NCI-H1105 treated with DMSO at 0.1 percent for 48 hours (cell line): ENCODE results near the gene GALNT17.

ENCODE experiments used
- DNase-seq: peaks from one replicate; lab custom pipeline; 2025; lab: John Stamatoyannopoulos, UW

GALNT17 gene

GRCh38 chr7:71132127-71132376 lies at the start of gene GALNT17:
Gene GALNT17, plus strand, starts transcription at chr7:71132144.
- DNase-seq, result peak; percentile 20

GRCh38 chr7:71095266-71095860 lies 36.6 kb upstream of the GALNT17 start:
- no peak for DNase-seq

DNA sequence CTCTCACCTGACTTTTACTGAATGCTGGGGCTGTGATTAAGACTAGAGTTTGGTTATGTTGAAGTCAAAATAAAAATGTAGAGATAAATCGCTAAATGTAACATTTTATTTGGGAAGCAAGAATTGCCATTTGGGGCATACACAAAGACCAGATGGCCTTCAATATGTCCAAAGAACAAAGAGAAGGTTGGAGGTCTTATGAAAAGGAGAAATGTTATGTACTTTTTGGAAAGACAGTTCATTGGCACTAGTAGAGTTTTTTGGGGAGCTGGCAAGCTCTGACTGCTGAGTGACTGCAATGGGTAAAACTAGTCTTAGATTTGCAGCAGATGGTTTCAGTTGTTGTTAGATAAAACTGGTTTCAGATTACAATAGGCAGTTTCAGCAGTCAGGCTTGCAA lies 35.6 kb upstream of the GALNT17 start:
- no peak for DNase-seq

DNA sequence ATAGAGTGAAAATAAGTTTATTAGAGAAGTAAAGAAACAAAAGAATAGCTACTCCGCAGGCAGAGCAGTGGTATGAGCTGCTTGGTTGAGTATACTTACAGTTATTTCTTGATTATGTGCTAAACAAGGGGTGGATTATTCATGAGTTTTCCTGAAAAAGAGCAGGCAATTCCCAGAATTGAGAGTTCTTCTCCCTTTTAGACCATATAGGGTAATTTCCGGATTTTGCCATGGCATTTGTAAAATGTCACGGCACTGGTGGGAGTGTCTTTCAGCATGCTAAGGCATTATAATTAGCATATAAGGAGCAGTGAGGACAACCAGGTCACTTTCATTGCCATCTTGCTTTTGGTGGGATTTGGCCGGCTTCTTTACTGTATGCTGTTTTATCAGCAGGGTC lies 25.7 kb upstream of the GALNT17 start:
- no peak for DNase-seq

GRCh38 chr7:71112436-71112835 lies 19.5 kb upstream of the GALNT17 start:
- no peak for DNase-seq

- no peak for DNase-seq
Measured at GRCh38 chr7:71120096-71120495, 11.8 kb upstream of the GALNT17 start.

DNA sequence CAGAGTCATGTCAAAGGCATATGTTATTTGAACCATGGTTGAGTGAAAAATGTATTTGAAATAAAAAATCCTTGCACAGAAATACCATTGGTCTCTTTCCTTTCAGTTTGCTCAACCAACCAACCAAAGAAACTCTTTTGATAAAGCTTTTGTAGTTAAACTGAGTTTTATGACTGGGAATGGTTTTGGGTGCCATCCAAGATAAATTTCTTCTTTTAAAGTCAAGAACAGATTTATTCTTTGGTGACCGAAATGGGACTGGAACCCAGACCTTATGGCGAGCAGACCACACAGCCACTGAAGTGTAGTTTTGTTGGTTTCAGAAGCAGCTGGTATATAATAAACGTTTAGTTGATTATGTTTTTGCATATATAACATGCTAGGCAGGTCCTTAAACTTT lies 2.8 kb upstream of the GALNT17 start:
- DNase-seq, result no peak

DNA sequence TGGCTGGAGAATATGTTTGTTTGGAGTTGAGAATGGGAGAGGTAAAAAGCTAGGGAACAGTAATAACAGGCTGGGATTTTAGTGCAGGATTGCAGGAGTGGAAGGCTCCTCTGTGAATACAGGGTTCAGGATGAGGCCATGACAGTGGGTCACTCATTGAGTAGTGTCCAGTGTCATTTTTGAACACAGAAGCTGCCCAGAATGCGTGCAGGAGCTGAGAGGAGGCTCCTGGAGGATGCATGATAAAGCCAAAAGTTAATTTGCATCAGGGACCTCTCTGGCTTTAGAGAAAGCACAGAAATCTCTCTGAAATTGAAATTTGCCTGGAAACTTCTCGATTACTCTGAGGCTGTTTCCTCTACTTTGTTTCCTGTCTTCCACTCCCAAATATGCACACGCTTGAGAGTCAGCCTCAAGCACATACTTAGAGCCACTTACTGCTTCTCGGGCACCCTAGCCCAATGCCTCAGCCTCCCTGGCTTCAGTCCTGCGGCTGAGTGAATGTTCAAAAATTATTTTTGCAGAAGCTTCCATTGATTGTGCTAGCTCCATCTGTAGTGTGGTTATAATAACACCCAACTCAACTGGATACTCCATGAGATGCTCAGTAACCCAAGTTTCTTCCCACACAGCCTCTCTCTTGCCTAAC lies 1.8 kb upstream of the GALNT17 start:
- DNase-seq, result no peak

DNA sequence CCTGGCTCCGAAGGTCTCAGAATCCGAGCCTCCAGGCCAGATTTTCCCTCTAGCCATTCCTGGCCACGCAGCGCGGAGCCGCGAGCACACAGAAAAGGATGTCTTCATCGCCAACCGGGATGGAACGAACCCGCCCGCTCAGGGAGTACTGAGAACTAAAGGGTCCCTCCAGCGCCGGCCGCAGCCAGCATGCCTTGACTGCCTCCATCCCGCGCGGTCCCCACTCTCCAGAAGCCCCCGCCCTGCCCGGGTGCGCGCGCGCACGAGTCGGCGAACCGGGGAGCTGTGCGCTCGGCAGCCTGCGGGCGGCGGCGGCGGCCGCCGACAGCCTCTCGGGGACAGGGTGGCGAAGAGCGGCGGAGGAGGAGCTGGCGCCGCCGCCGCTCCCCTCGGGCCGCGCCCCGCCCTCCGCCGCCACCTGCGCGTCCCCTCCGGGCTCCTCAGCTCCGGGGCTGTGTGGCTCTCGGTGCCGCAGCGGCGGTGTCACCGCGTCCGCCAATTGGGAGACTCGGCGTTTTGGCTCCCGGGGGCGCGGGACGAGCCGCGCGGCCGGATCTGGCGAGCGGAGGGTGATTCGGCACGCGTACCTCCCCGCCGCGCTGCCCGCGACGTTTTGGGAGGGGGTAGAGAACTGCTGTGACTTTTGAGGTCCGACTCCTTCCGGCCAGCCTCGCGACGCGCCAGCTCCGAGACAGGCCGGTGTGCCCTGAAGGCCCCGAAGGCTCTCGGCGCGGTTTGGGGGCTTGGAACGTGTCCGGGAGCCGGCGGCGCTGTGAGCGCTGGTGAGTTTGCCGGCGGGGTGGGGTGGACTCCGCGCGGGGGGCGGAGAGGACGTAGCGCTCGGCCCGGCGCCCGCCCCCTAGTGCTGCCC lies 453 bp upstream of the GALNT17 start:
- DNase-seq, result peak; percentile 59

DNA sequence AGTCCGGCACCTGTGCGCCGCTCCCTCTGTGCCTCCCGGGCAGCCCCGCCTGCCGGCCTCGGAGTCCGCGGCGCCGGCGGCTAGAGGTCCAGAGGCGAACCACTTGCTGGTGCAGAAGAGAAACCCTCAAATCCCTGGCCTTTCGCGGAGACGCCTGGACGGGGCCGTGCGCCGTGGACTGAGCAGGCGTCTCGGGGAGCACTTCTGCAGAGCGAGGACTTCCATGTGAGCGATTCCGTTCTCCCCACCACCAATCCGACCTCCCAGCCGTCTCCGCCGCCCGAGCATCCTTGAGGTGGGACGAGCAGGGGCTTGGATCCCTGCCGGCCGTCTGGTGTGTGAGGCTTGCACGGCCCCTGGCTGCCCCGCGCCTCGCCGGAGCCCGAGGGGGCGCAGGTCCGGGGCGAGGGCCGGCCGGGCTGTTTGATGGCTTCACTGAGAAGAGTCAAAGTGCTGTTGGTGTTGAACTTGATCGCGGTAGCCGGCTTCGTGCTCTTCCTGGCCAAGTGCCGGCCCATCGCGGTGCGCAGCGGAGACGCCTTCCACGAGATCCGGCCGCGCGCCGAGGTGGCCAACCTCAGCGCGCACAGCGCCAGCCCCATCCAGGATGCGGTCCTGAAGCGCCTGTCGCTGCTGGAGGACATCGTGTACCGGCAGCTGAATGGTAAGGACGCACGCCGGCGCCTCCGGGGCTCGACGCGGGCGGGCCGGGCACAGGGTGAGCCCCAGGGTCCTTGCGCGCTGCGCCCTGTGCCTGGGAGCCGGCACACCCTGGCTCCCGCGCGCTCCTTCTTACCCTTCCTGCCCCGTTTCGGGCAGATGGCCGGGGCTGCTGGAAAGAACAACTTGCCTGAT lies 660 bp downstream of the GALNT17 start:
- DNase-seq, result no peak

DNA sequence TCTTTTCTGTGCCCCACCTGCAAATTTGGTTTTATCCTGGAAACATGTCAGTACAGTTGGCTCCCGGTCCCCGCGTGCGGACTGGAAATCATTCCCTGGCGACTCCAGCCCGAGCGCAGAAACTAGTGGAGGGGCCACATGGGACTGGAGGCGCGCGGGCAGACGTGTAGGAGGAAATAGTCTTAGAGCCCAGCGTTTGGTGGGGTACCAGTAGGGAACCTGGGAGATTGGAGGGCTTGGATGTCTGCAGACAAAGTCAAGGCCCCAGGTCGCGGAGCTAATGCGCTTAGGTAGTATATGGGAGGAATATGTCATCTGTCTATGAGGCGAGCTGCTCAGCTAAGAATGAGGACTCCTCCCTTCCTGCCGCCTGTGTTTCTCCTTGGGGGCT lies 1.3 kb downstream of the GALNT17 start:
- no peak for DNase-seq

GRCh38 chr7:71133856-71134255 lies 1.9 kb downstream of the GALNT17 start:
- no peak for DNase-seq

DNA sequence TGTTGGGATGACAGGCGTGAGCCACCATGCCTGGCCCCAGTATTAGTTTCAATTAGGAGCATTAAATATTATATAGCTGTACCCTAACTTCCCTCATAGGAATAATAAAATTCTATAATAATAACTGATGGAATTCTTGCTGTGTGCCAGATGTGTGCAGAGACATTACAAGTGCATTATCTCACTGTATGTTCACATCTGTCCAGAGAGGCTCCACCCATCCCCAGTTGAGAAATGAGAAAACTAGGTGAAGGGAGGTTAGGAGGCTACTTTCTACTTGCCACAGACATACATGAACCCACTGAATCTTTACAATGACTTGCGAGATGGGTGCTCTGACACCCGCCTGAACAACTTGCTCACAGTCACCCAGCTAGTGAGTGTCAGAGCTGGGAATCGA lies 3.2 kb downstream of the GALNT17 start:
- DNase-seq, result no peak

DNA sequence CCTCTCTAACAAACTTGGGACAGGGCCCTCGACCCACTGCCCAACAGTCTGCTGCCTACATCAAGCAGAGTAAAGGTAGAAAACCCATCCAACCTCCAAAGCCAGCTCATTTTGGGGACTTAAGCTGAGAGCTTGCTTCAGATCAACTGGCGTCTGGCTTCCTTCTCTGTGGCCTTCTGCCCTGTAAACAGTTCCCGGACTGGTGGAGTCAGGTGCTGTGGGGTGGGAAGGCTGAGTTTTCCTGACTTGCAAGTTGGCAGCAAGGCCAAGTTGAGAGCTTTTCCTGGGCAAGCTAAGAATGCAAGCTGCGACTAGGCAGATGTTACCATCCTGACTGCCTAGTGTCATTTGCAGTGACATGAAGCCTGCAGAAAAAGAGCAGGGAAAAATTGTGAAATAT lies 3.7 kb downstream of the GALNT17 start:
- DNase-seq, result no peak

DNA sequence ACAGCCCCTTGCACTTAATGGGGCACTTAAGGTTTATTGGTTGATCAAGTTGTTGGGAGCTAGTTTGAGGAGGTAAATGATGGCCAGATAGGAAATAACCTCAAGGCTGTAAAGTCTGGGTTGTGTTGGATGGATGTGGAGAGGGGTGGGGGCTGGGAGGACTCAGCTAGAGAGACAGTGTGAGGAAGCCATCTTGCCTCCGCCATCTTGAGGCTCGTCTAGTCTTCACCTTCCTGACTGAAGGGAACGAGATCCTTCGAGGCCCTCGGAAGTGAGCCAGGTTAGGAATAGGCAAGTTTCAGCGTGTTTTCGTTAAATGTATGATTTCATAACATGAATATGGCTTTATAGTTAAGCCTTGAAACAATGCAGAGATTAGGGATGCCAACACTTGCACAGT lies 5.5 kb downstream of the GALNT17 start:
- no peak for DNase-seq

DNA sequence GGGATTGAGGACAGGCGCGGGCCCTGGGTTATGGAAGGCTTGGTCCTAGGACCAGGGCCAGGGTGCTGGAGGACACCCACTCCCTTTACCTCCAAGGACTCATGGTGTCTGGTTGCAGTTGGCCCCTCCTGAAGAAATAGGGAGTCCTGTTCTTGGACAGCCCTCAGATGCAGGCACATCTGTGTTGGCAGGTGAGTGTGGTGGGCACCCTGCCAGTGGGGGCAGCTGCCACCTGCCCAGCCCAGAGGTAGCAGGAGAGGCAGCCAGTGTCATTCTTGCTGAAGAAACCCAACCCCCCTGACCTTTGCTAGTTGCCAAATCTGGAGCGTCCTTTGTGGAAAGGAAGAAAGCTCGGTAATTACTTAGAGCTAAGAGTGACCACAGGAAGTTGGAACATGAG lies 8.3 kb downstream of the GALNT17 start:
- DNase-seq, result peak; percentile 84

DNA sequence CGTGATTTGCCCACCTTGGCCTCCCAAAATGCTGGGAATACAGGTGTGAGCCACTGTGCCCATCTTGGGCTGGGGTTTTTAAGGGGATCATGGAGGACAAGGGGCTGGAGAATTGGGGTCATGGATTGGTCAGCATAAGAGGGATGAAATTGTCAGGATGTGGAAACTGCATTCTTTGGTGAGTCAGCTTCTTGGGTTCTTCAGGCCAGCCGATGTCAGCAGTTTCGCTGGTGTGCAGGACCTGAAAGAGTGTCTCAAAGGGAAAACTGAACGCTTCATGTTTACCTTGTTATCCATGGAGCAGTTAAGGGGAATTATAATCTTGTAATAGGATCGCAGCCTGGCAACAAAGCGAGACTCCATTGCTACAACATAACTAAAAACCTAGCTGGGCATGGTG lies 13.0 kb downstream of the GALNT17 start:
- no peak for DNase-seq

- DNase-seq, result no peak
Measured at GRCh38 chr7:71145906-71146901, 14.3 kb downstream of the GALNT17 start.

DNA sequence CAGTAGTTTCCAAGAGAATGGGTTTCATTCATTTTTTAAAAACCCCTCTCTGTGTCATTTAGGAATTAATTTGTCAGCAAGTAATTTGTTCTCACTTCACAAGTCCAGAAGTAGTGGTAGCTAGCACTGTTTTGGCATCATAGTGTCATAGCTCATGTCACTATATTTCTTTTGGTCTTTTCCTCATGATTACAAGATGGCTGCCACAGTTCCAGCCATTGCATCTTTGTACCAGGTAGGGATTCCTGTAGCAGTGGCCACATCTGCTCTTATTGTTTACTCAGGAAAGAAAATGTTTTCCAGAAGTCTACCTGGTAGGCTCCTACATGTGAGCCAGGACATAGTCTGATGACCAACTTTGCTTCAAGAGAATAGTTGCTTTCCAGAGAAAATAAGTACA lies 16.2 kb downstream of the GALNT17 start:
- DNase-seq, result no peak

DNA sequence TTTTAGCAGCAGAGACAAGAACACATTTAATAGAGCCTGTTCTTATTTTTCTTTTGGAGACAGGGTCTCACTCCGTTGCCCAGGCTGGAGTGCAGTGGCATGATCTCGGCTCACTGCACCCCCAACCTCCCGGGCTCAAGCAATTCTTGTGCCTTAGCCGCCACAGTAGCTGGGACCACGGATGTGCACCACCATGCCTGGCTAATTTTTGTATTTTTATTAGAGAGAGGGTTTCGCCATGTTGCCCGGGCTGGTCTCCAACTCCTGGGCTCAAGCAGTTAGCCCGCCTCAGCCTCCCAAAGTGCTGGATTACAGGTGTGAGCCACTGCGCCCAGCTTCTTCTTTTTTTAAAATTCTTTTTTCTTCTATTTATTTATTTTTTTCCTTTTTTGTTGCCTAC lies 23.3 kb downstream of the GALNT17 start:
- DNase-seq, result no peak

GRCh38 chr7:71157757-71158156 lies 25.8 kb downstream of the GALNT17 start:
- no peak for DNase-seq
